GM19467 (cell line): Measurements from ENCODE around the gene CUX1.
"Not testable (repeated sequence)": the region's sequence is repeated elsewhere in the genome, so short reads cannot be mapped to it uniquely, and the experiment has no call there.

Source experiments
- ATAC-seq: cut with Tn5 transposase; IDR thresholded peaks from one replicate; pipeline ENCODE4 v1.9.1; 2021; ENCODE audit warnings: mild to moderate bottlenecking, moderate library complexity; ENCODE audit not compliant: unreplicated experiment

The CUX1 gene

GRCh38 chr7:101998906-101999240 is 181.4 kb downstream of the CUX1 start:
- ATAC-seq = no peak

- no peak for ATAC-seq
Measured at GRCh38 chr7:101999393-101999792, 182.0 kb downstream of the CUX1 start.

GRCh38 chr7:102000123-102000522 is 182.7 kb downstream of the CUX1 start:
- no peak for ATAC-seq

GRCh38 chr7:102004229-102004628 is 186.8 kb downstream of the CUX1 start:
- no peak for ATAC-seq

- no peak for ATAC-seq
Measured at GRCh38 chr7:102004848-102005247, 187.4 kb downstream of the CUX1 start.

GRCh38 chr7:102005933-102006480 is 188.6 kb downstream of the CUX1 start:
- no peak for ATAC-seq

- ATAC-seq = no peak
Measured at GRCh38 chr7:102006695-102007094, 189.3 kb downstream of the CUX1 start.

GRCh38 chr7:102008535-102009262 is 191.3 kb downstream of the CUX1 start:
- no peak for ATAC-seq

GRCh38 chr7:102009628-102010027 is 192.2 kb downstream of the CUX1 start:
- ATAC-seq = no peak

GRCh38 chr7:102012112-102012830 is 194.8 kb downstream of the CUX1 start:
- ATAC-seq = not testable (repeated sequence)

- no peak for ATAC-seq
Measured at GRCh38 chr7:102012941-102013461, 195.6 kb downstream of the CUX1 start.

GRCh38 chr7:102018876-102019275 is 201.4 kb downstream of the CUX1 start:
- no peak for ATAC-seq

- ATAC-seq = no peak
Measured at GRCh38 chr7:102019461-102019860, 202.0 kb downstream of the CUX1 start.

- no peak for ATAC-seq
Measured at GRCh38 chr7:102021841-102022618, 204.6 kb downstream of the CUX1 start.

- no peak for ATAC-seq
Measured at GRCh38 chr7:102024005-102024768, 206.8 kb downstream of the CUX1 start.

- ATAC-seq = no peak
Measured at GRCh38 chr7:102024769-102025391, 207.5 kb downstream of the CUX1 start.

- ATAC-seq = not testable (repeated sequence)
Measured at GRCh38 chr7:102025777-102026176, 208.4 kb downstream of the CUX1 start.

- no peak for ATAC-seq
Measured at GRCh38 chr7:102028206-102028826, 210.9 kb downstream of the CUX1 start.

GRCh38 chr7:102029616-102030015 is 212.2 kb downstream of the CUX1 start:
- ATAC-seq = no peak

GRCh38 chr7:102030696-102031095 is 213.3 kb downstream of the CUX1 start:
- ATAC-seq = no peak
